Stimulated activated CD4-positive, alpha-beta T cell treated with anti-CD3 and anti-CD28 coated beads, TNF-alpha, amount 100 ng/mL, for 4 hours (primary cell): ENCODE data around the gene SLC12A5.

Experiments used
- DNase-seq, 3 experiments: peaks; one replicate each; pipeline ENCODE4 v3.0.0-alpha.2; 2020; ENCODE audit warnings: low read depth in 3 of 3

Gene SLC12A5

DNA sequence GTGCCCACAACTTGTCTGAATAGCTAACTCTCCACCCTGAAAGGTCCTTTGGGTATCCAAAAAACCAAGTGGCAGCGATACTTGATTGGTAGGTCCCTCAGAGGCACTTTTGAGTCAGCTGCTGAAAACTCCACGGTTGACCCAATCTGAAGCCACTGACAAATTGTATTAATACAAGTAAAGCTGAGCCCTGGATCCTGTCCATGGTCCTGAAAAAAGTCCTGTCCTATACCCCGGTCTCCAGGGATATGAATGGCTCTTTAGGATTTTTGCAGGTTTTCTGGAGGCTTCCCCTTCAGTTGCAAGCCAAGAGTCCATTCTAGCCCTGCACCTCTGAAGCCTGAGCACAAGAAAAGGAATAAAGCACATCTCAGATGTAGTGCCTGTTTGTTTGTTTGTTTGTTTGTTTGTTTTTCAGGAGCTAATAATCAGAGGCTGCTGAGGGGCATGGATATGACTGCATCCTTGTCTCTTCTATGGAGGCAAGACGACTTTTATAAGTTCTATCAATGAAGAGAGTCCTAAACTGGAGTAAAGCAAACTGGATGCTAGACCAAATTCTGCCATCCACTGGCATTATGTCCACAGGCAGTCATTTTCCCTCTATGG lies 1.7 kb upstream of the SLC12A5 start:
- no peak for DNase-seq

DNA sequence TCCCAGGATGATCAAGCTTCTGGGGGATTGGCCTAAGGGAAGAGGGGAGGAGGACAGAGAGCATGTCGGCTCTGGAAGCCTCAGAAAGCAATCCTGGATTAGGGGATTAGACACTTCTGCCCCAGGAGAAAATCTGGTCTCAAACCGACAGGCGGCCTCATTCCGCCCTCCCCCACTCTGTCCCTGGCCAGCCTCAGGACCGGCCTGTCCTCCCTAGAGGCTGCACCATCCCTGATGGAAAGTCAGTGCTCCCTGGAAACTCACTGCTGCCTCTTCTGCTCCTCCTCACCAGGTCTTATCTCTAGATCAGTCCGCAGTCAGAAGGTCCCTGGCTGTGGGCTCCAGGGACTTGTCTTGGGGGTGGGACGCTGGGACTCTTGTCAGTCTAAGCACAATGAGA lies 905 bp upstream of the SLC12A5 start:
- no peak for DNase-seq

DNA sequence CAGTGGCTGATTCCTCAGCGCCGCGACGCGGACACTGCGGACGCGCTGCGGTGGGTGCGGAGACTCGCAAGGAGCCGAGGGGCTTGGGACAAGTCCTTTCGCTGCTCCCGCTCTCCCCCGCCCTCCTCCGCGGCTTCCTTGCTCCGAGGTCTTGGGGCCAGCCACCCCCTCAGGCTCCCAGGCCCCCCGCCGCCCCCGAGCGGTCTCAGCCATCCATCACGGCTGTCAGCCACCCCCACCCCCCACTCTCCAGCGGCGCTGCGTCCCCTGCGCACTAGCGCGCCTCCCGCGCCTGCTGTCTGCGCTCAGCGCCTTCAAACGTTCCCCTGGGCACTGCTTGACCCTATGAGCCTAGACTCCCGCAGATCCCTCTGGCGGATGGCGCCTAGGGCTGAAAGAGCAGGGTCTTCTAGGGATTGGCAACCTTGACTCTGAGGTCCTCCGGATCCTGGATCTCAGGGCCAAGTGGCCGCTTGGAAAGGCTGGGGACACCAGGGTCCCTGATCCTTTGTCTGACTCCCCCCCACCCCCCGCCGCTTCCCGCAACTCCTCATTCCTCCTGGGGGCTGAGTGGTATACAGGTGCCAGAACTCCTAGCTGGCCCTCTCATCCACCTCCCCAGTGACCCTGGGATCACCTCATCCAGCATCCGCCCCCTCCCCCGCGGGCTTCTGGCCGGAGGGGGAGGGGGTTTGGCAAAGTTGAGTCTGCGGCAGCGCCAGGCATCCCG lies 1.4 kb downstream of the SLC12A5 start:
- DNase-seq: no peak

DNA sequence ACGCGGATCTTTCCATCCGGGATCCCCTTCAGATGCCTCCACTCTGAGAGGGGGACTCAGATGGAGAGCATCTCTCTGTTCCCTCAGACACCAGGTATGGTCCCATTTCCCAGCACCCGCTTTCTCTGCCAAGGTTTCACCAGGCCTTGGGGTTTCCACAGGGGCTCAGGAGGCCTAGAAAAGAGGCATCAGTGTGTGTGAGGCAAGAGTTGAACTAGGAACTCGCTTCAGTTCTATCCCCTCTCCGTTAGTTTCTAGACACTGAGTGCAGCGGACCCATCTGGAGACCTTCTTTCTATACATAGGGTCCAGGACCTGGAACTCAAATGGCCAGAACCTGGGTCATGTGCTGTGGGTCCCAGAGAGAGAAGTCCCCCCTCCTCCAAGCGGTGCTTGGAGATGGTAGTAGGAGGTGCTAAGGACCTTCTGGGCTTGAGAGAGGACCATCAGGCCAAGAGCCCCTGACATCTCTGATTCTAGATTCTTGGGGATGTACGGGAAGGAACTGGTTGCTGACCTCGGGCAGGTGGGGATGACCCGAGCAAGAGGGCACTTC lies 2.1 kb downstream of the SLC12A5 start:
- no peak for DNase-seq

DNA sequence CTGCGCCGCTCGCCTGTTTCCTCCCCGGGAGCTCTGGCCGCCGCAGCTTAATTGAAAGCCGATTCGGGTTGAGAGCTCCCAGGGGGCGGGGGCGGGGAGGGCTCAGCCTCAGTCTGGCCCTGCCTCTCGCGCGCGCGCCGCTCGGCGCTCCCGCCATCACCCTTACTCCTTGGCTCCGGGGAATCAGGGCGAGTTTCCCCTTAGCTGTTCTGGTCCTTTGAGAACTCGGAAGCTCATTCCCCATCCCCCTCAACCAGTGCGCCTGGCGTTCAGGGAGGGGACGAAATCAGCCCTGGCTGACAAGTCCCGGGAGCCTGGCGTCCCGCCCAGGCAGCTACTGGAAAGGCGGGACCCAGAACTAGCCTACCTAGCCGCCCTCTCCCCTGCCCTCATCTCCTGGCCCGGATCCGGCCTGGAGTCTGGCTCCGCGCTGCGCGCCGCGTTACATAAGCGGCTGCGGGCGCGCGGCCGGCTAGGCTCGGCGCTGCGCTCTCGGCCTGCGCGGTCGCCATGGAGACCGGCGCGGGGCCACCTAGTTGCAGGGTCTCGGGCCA lies 2.8 kb downstream of the SLC12A5 start:
- DNase-seq: no peak

DNA sequence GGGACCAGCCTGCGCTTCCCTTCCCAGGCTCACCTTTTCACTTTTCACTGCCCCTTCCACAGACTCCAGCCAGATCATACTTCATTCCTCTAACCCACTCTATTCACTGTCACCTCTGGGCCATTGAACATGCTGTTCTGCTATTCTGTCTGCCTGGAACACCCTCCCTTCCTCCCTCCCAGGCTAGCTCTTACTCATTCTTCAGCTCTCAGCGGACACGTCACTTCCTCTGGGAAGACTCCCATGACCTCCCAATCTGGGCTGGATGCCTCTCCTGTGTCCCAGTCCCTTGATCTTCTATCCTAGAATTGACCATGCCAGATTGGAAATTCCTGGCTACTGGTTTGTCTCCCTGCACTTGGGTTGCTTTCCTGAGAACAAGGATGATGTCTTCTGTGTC lies 5.0 kb downstream of the SLC12A5 start:
- DNase-seq: no peak

DNA sequence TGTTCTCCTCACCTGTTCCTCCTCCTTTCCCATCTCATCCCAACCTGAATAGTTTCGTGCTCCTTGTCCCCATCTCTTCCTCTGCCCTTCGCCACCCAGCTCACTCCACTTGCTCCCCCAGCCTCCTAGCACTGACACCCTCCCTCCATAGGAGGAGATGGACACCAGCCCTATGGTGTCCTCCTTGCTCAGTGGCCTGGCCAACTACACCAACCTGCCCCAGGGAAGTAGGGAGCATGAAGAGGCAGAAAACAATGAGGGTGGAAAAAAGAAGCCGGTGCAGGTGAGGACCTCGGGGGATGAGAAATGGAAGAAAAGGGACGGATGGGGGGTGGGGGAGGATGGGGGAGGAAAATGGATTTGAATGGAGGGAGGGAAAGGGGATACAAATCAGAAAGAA lies 6.2 kb downstream of the SLC12A5 start:
- no peak for DNase-seq

DNA sequence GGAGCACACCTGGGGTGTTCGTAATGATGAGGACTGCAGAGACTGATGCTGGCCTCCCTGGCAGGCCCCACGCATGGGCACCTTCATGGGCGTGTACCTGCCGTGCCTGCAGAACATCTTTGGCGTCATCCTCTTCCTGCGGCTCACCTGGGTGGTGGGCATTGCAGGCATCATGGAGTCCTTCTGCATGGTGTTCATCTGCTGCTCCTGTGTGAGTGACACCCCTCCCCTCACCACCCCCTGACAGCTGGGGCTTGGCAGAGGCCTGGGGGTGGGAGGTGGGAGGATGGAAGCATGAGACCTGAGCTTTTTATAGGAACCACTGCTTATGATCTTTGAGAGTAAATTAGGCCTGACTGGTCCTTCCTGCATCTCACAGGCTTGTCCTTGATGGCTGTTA lies 6.7 kb downstream of the SLC12A5 start:
- DNase-seq: no peak

DNA sequence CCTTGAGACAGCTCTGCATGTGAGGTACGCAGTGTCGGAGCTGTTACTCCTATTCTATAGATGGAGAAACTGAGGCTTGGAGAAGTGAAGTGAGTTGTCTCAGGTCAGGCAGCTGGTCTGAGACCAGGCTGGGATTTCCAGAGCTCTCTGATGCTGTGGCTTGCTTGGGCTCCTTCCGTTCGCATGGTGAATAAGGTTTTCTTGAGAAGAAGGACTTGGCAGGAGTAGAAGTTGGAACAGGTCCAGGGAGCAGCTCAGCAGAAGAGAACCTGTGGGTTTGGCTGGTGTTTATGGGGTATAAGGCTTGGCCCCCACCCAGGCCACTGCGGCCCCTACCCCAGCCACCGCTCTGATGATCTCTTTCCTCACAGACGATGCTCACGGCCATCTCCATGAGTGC lies 7.4 kb downstream of the SLC12A5 start:
- DNase-seq: no peak

DNA sequence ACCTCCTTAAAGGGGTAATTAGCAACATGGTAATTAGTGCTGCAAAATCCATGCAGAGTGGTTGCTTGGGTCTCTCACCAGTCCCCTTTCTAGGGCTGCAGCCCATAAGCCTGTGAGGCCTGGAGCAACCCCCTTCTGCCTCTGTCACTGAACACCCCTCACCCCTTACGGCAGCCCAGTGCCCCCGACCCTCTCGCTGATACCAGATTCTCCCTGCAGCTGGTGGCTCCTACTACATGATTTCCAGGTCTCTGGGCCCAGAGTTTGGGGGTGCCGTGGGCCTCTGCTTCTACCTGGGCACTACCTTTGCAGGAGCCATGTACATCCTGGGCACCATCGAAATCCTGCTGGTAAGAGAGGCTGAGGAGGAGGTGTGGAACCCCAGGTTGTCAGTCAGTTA lies 8.0 kb downstream of the SLC12A5 start:
- DNase-seq: no peak

DNA sequence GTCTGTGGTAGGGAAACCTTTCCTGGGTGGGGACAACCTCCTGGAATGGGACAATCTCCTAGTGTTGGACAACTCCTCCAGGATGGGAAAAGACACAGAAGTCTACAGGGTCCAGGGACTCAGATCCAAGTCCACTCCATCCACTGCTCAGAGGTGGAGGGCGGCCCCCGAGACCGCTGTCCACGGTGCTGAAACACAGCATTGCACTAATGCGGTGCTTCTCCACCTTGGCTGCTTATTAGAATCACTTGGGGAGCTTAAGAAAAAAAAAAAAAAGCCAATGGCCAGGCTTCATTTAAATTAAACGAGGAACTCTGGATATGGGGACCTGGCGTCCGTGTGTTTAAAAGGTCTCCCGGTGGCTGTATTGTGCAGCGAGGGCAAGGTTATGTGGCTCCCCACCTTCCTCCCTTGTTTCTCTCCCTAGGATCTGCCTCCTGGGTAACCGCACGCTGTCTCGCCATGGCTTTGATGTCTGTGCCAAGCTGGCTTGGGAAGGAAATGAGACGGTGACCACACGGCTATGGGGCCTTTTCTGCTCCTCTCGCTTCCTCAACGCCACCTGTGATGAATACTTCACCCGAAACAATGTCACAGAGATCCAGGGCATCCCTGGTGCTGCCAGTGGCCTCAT lies 12.0 kb downstream of the SLC12A5 start:
- no peak for DNase-seq

DNA sequence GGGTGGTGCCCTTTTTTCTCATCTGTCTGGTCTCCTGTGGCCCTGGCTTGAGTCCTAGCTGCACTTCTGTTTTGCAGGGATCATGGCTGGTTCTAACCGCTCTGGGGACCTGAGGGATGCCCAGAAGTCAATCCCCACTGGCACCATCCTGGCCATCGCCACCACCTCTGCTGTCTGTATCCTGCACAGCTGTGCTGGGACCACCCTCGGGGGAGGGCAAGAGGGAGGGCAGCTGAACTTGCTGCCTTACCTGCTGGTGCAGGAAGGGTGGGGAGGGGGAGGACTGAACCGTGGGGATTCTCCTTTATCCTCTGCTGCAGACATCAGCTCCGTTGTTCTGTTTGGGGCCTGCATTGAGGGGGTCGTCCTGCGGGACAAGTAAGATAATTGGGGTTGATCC lies 14.5 kb downstream of the SLC12A5 start:
- no peak for DNase-seq

DNA sequence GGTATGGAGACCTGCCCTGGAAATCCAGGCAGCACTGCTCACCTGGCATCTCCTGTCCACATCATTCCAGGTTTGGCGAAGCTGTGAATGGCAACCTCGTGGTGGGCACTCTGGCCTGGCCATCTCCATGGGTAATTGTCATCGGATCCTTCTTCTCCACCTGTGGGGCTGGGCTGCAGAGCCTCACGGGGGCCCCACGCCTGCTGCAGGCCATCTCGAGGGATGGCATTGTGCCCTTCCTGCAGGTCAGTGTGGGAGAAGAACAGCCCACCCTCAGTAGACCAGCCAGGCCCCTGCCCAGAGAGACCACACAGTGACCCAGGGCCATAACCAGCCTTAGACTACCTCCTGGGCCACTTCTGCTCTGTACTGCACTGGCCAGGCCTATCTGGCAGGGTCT lies 15.9 kb downstream of the SLC12A5 start:
- no peak for DNase-seq

DNA sequence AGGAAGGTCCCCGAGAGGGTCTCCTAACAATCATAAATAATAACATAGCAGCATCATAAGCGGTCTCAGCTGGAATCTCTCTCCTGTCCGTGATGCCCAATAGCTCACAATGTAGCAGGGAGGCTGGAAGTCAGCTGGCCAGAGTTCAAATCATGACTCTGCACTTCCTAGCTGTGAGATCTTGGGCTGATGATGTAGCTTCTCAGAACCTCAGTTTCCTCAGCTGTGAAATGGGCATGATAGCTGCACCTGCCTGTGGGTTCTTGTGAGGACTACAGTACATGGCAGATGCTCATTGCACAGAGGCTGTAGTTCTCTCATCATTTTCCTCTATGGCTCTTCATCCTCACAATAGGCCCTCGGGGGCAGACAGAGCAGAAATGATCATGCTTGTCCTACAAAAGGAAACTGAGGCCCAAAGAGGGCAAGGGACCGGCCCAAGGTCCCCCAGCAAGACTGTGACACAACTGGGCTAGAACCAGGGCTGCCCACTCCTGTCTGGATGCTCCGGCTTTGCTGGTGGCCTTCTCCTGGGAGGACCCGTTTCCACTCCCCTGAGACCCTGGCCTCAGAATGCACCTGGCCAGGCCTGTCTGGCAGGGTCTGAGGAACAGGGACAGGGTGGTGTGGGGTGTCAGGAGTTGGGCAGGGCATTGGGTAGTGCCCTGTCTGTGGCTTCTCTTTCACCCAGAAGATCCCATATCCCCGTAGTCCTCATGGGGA lies 17.7 kb downstream of the SLC12A5 start:
- DNase-seq: no peak

DNA sequence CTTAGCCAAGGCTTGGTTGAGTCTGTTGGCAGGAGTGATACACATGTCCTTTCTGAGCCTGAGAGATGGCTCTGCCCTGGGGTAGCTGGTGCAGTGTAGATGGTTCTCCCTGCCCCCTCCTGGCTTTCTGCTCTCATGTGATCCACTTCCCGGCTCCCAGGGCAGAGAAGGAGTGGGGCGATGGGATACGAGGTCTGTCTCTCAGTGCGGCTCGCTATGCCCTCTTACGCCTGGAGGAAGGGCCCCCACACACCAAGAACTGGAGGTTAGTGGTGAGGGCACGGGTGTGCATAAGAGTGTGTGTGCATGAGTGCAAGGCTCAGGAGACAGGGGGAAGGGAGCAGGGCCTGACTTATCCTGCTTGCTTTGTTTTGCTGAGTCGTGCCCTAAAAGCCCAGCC lies 18.8 kb downstream of the SLC12A5 start:
- DNase-seq: no peak

DNA sequence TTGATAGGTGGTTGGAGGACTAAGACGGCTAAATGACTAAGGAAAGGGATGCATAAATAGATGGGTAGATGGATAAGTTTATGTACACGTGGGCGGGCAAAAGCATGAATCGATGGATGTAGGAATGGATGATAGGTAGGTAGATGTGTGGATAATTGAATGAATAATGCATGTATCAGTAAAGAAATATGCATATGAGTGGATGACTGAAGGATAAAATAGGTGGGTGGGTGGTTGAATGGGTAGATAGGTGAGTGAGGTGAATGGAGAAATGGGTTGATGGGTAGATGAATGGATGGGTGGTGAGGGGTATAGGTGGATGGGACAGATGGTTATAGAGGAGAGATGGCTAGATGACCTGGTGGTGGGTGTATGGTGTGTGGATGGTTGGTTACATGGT lies 20.2 kb downstream of the SLC12A5 start:
- DNase-seq: no peak

DNA sequence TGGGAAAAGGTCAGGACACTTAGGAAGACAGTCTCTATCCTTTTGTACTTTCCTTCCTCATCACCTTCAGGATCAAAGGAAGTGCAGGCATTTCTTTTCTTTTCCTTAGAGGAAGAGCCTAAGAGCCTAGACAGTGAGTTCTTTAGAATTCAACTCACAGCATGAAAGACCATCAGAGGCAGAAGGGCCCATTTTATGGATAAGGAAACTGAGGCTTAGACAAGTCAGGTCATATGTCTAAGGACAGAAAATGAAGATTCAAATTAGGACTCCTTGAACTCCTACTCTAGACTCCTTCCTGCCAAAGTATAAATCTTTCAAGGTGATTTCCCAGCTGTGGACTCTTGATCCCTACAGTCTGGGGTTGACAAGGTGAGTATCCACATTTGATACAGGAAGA lies 20.8 kb downstream of the SLC12A5 start:
- no peak for DNase-seq

DNA sequence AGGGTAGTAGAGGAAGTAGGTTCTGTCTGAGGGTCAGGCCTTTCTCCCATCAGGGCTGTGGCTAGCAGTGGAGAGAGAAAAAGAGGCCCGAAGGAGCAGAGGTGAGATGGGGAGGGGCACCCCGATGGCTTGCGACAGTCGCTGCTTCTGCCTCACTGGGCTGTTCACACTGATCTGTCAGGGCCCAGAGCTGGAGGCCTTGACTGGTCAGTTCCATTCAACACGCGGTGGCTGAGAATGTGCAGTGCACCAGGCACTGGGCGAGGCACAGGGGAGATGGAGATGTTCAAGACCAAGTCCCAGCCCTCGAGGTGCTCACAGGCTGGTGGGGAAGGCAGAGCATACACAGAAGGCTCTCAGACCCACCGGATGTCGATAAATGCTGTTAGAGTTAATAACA lies 21.4 kb downstream of the SLC12A5 start:
- no peak for DNase-seq

DNA sequence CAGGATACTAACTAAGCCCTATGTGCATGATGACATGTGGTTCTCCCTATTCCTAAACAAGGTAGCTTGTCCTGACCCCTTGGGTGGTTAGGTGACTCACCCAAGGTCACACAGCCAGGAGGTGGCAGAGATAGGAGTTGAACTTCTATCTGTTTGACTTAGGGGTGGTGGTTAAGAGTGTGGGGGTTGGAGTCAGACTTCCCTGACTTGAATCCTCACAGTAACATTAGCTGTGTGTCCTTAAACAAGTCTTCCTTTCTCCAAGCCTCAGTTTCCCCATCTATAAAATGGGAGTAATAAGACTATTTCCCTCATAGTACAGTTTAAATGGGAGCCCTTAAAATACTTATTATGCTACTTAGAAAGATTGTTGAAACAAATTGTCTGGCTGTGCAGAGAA lies 21.9 kb downstream of the SLC12A5 start:
- DNase-seq: no peak

DNA sequence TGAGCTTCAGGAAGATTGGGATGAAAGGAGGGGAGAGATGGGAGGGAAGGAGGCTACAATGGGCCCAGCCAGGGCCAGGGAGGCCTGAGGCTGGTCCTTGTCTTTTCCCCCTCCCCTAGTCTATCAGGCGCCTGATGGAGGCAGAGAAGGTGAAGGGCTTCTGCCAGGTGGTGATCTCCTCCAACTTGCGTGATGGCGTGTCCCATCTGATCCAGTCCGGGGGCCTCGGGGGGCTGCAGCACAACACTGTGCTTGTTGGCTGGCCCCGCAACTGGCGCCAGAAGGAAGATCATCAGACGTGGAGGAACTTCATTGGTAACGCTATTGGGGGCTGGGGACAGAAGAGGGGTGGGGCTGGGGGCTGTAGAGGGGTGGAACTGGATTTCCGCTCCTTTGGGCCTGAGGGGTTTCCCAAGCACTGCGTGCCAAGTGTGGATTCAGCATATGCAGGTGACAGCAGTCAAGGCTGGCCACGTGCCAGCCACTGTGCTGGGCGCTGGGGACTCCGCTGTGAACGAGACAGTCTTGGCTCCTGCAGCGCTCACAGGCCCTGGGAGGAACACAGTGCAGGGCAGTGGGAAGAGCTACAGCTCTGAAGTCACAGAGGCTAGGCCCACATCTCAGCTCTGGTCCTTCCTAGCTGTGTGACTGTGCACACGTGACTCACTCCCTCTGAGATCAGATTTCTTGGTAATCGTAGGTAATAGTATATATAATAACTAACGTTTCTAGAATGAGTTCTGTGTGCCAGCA lies 22.7 kb downstream of the SLC12A5 start:
- no peak for DNase-seq

DNA sequence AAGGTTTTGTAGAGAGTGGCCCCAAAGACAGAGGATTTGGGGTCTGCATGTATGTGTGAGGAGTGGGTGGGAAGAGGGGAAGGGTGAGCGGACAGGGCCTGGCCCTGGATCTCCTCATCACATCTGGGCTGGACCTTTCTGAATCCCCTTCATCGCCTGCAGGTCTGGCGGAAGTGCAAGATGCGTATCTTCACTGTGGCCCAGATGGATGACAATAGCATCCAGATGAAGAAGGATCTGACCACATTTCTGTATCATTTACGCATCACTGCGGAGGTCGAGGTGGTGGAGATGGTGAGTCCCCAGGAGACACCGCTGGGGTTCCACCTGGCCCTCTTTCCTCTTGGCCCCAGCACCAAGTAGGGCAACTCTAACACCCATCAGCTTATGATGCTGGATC lies 24.4 kb downstream of the SLC12A5 start:
- no peak for DNase-seq
